D721Med (cell line): Measurements from ENCODE around the gene SV2C.
"Not testable (repeated sequence)": the region's sequence is repeated elsewhere in the genome, so short reads cannot be mapped to it uniquely, and the experiment has no call there.

ENCODE experiments used
- DNase-seq: peaks from one replicate; pipeline ENCODE4 v3.0.0; 2011; ENCODE audit warnings: low spot score; ENCODE audit not compliant: insufficient read length
- FAIRE-seq: peaks from 2 replicates; lab custom pipeline; 2011; peaks lifted over from hg19 to GRCh38; lab: Jason Lieb, UNC
- CTCF ChIP-seq: IDR thresholded peaks from 2 replicates; pipeline ENCODE4 v1.5.1; 2012; ENCODE audit warnings: mild to moderate bottlenecking, control low read depth; ENCODE audit not compliant: insufficient read depth; ENCODE audit errors: missing control alignments

Gene SV2C

GRCh38 chr5:76305775-76306174, 222.6 kb downstream of the SV2C start:
- no peak for TF ChIP-seq CTCF
- DNase-seq = no peak
- FAIRE-seq = no peak

- DNase-seq (no peak), FAIRE-seq (no peak)
- TF ChIP-seq CTCF = no peak
Measured at GRCh38 chr5:76310208-76310607, 227.0 kb downstream of the SV2C start.

DNA sequence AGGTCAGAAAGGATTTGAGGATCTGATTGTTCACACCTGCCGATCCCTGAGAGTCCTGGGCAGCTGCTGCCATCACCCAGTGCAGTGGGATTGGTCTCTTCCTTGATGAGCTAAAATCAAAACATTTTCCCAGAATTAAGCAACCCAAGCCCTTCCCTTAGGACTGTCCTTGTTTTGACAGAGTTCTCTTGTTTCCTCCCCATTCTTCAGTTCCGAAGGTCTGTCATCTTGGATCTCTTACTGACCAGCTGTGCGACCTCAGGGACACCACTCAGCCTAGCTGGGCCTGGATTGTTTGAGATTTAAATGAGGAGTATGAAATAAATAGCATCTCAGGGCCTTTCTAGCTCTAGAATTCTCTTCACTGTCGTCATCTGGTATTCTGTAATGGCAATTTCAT, 229.6 kb downstream of the SV2C start:
- FAIRE-seq = no peak
- no peak for TF ChIP-seq CTCF
- DNase-seq = no peak

DNA sequence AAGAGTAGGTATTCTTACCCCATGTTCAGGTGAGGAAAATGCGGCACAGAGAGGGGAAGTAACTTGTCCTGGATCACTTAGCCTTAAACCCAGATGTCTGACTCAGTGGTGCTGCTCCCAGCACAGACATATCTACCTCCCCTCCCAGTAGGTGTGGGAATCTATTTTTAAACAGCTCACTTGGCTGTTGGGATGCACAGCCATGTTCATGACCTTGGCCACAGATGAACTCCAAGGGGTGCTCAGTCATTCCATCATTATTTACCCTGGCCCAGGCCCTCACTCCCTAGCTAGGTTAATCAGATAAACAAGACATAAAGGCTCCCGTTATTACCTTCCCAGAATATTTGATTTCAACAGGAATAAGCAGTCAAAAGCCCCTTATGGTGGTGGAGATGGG, 231.5 kb downstream of the SV2C start:
- TF ChIP-seq CTCF = no peak
- DNase-seq (no peak), FAIRE-seq (no peak)

DNA sequence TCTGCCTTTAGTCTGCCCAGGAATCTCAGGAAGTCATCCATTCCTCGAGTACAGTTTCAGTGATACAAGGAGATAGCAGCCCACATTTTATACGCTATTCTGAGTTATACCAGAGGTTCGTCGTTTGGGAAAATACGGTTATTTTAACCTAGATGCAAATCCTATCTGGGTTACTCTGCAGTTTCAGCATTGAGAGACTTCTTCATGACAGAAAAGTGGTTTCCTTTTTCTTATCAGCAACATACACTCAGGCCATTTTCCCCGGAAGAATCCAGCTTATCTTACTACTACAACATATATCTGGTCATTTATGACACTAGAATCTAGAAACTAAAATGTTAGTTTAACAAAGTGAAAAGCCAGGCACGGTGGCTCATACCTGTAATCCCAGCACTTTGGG, 236.5 kb downstream of the SV2C start:
- TF ChIP-seq CTCF = no peak
- FAIRE-seq (no peak), DNase-seq (no peak)

DNA sequence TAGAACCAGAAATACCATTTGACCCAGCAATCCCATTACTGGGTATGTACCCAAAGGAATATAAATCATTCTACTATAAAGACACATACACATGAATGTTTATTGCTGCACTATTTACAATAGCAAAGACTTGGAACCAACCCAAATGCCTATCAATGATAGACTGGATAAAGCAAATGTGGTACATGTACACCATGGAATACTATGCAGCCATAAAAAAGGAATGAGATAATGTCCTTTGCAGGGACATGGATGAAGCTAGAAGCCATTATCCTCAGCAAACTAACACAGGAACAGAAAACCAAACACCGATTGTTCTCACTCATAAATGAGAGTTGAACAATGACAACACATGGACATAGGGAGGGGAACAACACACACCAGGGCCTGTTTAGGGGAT, 240.3 kb downstream of the SV2C start:
- DNase-seq, FAIRE-seq: not testable (repeated sequence)

DNA sequence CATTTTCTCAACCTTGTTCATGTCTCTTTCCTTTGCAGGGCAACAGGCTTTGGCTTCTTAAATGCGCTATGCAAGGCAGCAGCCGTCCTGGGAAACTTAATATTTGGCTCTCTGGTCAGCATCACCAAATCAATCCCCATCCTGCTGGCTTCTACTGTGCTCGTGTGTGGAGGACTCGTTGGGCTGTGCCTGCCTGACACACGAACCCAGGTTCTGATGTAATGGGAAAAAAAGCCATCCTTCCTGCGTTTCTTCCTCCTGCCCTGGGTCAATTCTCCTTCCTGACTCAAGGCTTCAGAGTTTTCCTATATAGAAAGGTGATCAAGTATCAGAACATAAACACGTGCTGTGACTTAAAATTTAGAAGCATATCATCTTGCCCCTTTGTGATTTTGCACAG, 242.1 kb downstream of the SV2C start:
- DNase-seq = no peak
- FAIRE-seq = no peak
- TF ChIP-seq CTCF = no peak

- DNase-seq (no peak), FAIRE-seq (no peak)
- no peak for TF ChIP-seq CTCF
Measured at GRCh38 chr5:76325876-76326491, 242.8 kb downstream of the SV2C start.
